Stimulated activated CD4-positive, alpha-beta T cell treated with anti-CD3 and anti-CD28 coated beads, TNF-alpha, amount 100 ng/mL, for 1 hour (primary cell): Measurements from ENCODE around the gene TRAF7.

ENCODE experiments used
- DNase-seq, 3 donors: peaks; one replicate each; pipeline ENCODE4 v3.0.0-alpha.2; 2020; ENCODE audit warnings: low read depth in 3 of 3, low spot score in 1 of 3

Gene TRAF7

GRCh38 chr16:2180962-2181923 is 25.7 kb downstream of the TRAF7 start:
- no peak for DNase-seq

GRCh38 chr16:2181952-2182351 is 26.4 kb downstream of the TRAF7 start:
- DNase-seq, result no peak

- DNase-seq, result no peak
These were observed 28.1 kb downstream of the TRAF7 start for GRCh38 chr16:2183671-2184070.

- no peak for DNase-seq
These were observed 28.8 kb downstream of the TRAF7 start for GRCh38 chr16:2184346-2184745.

GRCh38 chr16:2184962-2185361 is 29.4 kb downstream of the TRAF7 start:
- no peak for DNase-seq

- no peak for DNase-seq
These were observed 30.5 kb downstream of the TRAF7 start for GRCh38 chr16:2186064-2186463.

- no peak for DNase-seq
These were observed 30.9 kb downstream of the TRAF7 start for GRCh38 chr16:2186505-2186904.

- no peak for DNase-seq
These were observed 31.6 kb downstream of the TRAF7 start for GRCh38 chr16:2187212-2187611.

- DNase-seq, result no peak
These were observed 32.8 kb downstream of the TRAF7 start for GRCh38 chr16:2188395-2188794.

GRCh38 chr16:2189252-2189893 is 33.8 kb downstream of the TRAF7 start:
- DNase-seq, result no peak

- no peak for DNase-seq
These were observed 34.5 kb downstream of the TRAF7 start for GRCh38 chr16:2190002-2190658.

- DNase-seq, result no peak
These were observed 35.3 kb downstream of the TRAF7 start for GRCh38 chr16:2190659-2191445.

GRCh38 chr16:2191446-2191706 is 35.8 kb downstream of the TRAF7 start:
- no peak for DNase-seq

- DNase-seq, result no peak
These were observed 38.7 kb downstream of the TRAF7 start for GRCh38 chr16:2194166-2194834.

- peak in 1 of 3 donors; percentile 37 for DNase-seq
These were observed 39.3 kb downstream of the TRAF7 start for GRCh38 chr16:2194852-2195321.

GRCh38 chr16:2195322-2196161 is 40.0 kb downstream of the TRAF7 start:
- no peak for DNase-seq

- no peak for DNase-seq
These were observed 40.8 kb downstream of the TRAF7 start, which contains the start of gene CASKIN1 for GRCh38 chr16:2196162-2196980. CASKIN1 (minus strand) TSS chr16:2196605; CDS start chr16:2196432, 173 bp downstream.

GRCh38 chr16:2196981-2197511 is 41.5 kb downstream of the TRAF7 start:
- no peak for DNase-seq

GRCh38 chr16:2197765-2198164 is 42.2 kb downstream of the TRAF7 start:
- no peak for DNase-seq
